A673 (cell line): ENCODE results near the gene LYSET. TPM values are rescaled to one million over a fixed set of nuclear protein-coding genes. Genes with fewer than 3 reads are reported as not detected.
"Not testable (repeated sequence)": the region's sequence is repeated elsewhere in the genome, so short reads cannot be mapped to it uniquely, and the experiment has no call there.

Experiments used
- BruUV-seq: library from RNA; stranded (reverse); fragments of 400-500 nt; replicated peaks from 2 replicates; lab custom pipeline; 2021; lab: Mats Ljungman, UMichigan
- CTCF ChIA-PET: fragments of 300-600 bp; sonication (Branson Sonifier 250); formaldehyde crosslinking; loops from one replicate; lab custom pipeline; 2022; ENCODE audit warnings: antibody characterized with exemption; lab: Charles Lee
- POLR2A ChIA-PET: fragments of 300-600 bp; sonication (Branson Sonifier 250); formaldehyde crosslinking; loops from one replicate; lab custom pipeline; 2022; ENCODE audit warnings: antibody characterized with exemption; ENCODE audit not compliant: low non-redundant PET; lab: Charles Lee
- DNase-seq: peaks from one replicate; pipeline ENCODE4 v3.0.0-alpha.2; 2015; ENCODE audit warnings: low spot score
- H3K27ac ChIP-seq: fragments of 200-600 bp; sonication (generic); 2 replicates; pipeline ENCODE4 v1.5.1; 2016; ENCODE audit warnings: mixed run types, low read depth, mild to moderate bottlenecking, mixed read lengths, antibody characterized with exemption, low read length; ENCODE audit not compliant: poor library complexity, severe bottlenecking
- H3K27me3 ChIP-seq: fragments of 200-600 bp; sonication (generic); replicated peaks from 2 replicates; pipeline ENCODE4 v1.6.1; 2017; ENCODE audit warnings: mixed run types, low read depth, mild to moderate bottlenecking, mixed read lengths, antibody characterized with exemption, low read length; ENCODE audit not compliant: insufficient read depth, poor library complexity
- H3K36me3 ChIP-seq: fragments of 200-600 bp; sonication (generic); 2 replicates; pipeline ENCODE4 v1.6.1; 2016; ENCODE audit warnings: mixed run types, mild to moderate bottlenecking, mixed read lengths, antibody characterized with exemption, low read length; ENCODE audit not compliant: insufficient read depth, poor library complexity, severe bottlenecking
- H3K4me1 ChIP-seq: fragments of 200-600 bp; sonication (generic); 2 replicates; pipeline ENCODE4 v1.6.1; 2017; ENCODE audit warnings: mixed run types, mild to moderate bottlenecking, mixed read lengths, antibody characterized with exemption, low read length; ENCODE audit not compliant: insufficient read depth, poor library complexity, severe bottlenecking
- H3K4me3 ChIP-seq: fragments of 200-600 bp; sonication (generic); 2 replicates; pipeline ENCODE4 v1.5.1; 2016; ENCODE audit warnings: low read depth, mixed run types, mild to moderate bottlenecking, mixed read lengths, low read length; ENCODE audit not compliant: poor library complexity, severe bottlenecking
- H3K9me3 ChIP-seq: fragments of 200-600 bp; sonication (generic); 2 replicates; pipeline ENCODE4 v1.6.1; 2016; ENCODE audit warnings: mixed run types, low read depth, mild to moderate bottlenecking, mixed read lengths, antibody characterized with exemption, low read length; ENCODE audit not compliant: poor library complexity, severe bottlenecking
- EZH2 ChIP-seq: fragments of 200-600 bp; sonication (generic); IDR thresholded peaks from 2 replicates; pipeline ENCODE4 v1.6.1; 2017; ENCODE audit warnings: borderline replicate concordance, low read depth, mild to moderate bottlenecking, mixed read lengths, antibody characterized with exemption, low read length; ENCODE audit not compliant: poor library complexity, severe bottlenecking
- intact Hi-C: fragments of 100-400 bp; cut with micrococcal nuclease; formaldehyde crosslinking; loops from one replicate; pipeline ENCODE4 v1.10.0; 2022; ENCODE audit not compliant: unreplicated experiment
- total RNA-seq: library from RNA; stranded (reverse); gene quantifications from 2 replicates; pipeline ENCODE4 v1.2.3, GENCODE V29; 2021
- TF ChIP-seq, protein P1 (sequence below): fragments of 300-800, 200-600 bp; sonication (generic); conservative IDR thresholded peaks from 2 replicates; pipeline ENCODE4 v1.5.1; 2017; ENCODE audit warnings: low read depth, mild to moderate bottlenecking, antibody characterized with exemption, low read length, moderate library complexity, mixed read lengths

LYSET gene
- total RNA-seq, 1 experiment from 2014 or later, result 26.8 TPM

DNA sequence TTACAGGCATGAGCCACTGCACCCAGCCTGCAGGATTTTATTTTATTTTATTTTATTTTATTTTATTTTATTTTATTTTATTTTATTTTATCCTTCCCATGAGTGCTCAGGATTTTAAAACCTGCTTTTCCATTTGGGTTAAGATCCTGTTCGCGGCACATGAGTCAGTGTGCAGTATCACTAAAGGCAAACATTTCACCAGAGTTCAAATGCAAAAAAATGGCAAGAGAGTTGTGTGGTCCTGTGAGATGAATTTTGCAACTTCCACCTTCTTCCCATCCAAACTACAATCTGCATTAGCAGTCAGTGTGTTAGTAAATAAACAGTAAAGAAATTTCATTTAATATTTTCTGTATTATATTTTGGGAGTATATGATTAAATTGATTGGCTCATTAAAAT, 29.4 kb upstream of the LYSET start:
- ChIA-PET POLR2A (no interaction called here), CTCF (no interaction called here)
- no peaks in the 10 kb centered on the region for H3K4me1 ChIP-seq
- no peak overlapping the region for H3K27ac ChIP-seq
- no peak for DNase-seq
- no peaks in the 10 kb centered on the region for H3K27me3 ChIP-seq
- no peaks in the 10 kb centered on the region for H3K9me3 ChIP-seq
- TF ChIP-seq EZH2, result no peak
- TF ChIP-seq, protein P1, sequence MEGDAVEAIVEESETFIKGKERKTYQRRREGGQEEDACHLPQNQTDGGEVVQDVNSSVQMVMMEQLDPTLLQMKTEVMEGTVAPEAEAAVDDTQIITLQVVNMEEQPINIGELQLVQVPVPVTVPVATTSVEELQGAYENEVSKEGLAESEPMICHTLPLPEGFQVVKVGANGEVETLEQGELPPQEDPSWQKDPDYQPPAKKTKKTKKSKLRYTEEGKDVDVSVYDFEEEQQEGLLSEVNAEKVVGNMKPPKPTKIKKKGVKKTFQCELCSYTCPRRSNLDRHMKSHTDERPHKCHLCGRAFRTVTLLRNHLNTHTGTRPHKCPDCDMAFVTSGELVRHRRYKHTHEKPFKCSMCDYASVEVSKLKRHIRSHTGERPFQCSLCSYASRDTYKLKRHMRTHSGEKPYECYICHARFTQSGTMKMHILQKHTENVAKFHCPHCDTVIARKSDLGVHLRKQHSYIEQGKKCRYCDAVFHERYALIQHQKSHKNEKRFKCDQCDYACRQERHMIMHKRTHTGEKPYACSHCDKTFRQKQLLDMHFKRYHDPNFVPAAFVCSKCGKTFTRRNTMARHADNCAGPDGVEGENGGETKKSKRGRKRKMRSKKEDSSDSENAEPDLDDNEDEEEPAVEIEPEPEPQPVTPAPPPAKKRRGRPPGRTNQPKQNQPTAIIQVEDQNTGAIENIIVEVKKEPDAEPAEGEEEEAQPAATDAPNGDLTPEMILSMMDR, result no peak
- H3K4me3 ChIP-seq, result no peak overlapping the region
- BruUV-seq, result no TSS peak
- intact Hi-C loops, result no loop called here
- H3K36me3 ChIP-seq, result no peaks in the 10 kb centered on the region

DNA sequence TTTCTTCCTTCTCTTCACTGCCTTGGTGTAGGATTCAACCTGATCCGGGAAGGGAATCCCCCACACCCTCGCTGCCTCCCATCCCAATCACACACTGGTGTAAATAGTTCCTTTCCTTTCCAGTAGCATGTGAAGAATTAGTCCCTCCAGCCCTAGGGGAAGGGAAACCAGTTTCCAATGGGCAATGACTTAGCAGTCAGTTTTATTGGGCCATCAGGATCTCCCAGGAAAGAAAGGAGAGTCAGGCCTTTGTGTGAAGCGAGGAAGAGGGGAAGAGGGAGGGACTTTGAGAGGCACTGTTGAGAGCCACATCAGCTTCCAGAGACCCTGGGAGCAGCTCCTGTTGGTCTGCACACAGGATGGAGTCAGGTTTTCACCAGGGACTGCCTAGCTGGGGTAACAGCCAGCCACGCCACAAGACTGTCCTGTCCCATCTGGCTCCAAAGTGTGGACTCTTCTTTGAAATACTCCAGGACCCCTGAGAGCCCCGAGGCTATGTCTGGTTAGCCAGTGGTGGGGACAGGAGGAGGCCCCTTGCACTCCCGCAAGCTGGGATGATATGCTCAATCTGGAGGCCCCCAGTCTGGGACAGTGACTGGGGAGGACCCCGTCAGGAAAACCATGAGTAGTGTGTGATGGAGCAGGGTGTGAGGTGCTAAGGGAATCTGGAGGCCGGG, 28.3 kb upstream of the LYSET start:
- no peak overlapping the region for H3K27ac ChIP-seq
- intact Hi-C loops, result no loop called here
- BruUV-seq, result no TSS peak
- H3K27me3 ChIP-seq, result no peaks in the 10 kb centered on the region
- H3K36me3 ChIP-seq, result no peaks in the 10 kb centered on the region
- no peak for DNase-seq
- H3K4me3 ChIP-seq, result no peak overlapping the region
- H3K9me3 ChIP-seq, result no peaks in the 10 kb centered on the region
- TF ChIP-seq, protein P1, result no peak
- TF ChIP-seq EZH2, result no peak
- ChIA-PET CTCF (no interaction called here), POLR2A (no interaction called here)
- no peaks in the 10 kb centered on the region for H3K4me1 ChIP-seq

DNA sequence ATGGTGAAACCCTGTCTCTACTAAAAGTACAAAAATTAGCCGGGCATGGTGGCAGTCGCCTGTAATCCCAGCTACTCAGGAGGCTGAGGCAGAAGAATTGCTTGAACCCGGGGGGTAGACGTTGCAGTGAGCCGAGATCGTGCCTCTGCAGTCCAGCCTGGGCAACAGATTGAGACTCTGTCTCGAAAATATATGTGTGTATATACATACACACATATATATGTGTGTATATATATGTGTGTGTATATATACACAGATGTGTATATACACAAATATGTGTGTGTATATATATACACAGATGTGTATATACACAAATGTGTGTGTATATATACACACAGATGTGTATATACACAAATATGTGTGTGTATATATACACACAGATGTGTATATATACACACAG, 26.8 kb upstream of the LYSET start:
- H3K4me3 ChIP-seq, intact Hi-C loops, H3K9me3 ChIP-seq, H3K36me3 ChIP-seq, H3K4me1 ChIP-seq, H3K27me3 ChIP-seq, DNase-seq, BruUV-seq, POLR2A ChIA-PET, H3K27ac ChIP-seq, CTCF ChIA-PET: not testable (repeated sequence)

DNA sequence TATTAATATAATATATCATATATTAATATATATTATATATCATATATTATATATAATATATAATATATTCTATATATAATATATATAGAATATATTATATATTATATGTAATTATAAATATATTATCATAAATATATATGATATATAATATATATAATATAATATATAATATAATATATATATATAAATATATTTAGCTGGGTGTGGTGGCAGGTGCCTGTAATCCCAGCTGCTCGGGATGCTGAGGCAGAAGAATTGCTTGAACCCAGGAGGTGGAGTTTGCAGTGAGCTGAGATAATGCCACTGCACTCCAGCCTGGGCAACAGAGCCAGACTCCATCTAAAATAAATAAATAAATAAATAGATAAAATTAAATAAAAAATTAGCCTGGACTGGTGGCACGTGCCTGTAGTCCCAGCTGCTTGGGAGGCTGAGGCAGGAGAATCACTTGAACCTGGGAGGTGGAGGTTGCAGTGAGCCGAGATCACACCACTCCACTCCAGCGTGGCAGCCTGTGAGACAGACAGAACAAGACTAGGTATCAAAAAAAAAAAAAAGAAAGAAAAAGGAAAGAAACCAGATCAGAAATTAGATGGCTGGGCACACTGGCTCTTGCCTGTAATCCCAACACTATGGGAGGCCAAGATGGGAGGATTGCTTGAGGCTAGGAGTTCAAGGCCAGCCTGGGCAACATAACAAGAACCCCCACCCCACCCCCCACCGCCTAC, 25.3 kb upstream of the LYSET start:
- H3K4me1 ChIP-seq, POLR2A ChIA-PET, intact Hi-C loops, H3K27ac ChIP-seq, BruUV-seq, H3K9me3 ChIP-seq, H3K36me3 ChIP-seq, H3K27me3 ChIP-seq, H3K4me3 ChIP-seq, DNase-seq: not testable (repeated sequence)
- CTCF ChIA-PET, result interaction anchor here (0.7 to 1.4 kb wide), 6 partner anchors 21 to 208 kb away, joined by 3 to 7 read pairs (median 4); partner anchors contain the start of genes GON7 and UBR7
